ENCODE measurements around the gene ALPL.

GRCh38 chr1:21621761-21622436 lies 112.7 kb downstream of the ALPL start:
- no peak for TF ChIP-seq POLR2A (IDR thresholded peaks at IDR 0.05)
- TF ChIP-seq CTCF (IDR thresholded peaks at IDR 0.05) = no peak
